ENCODE data around the gene SH3BP5.

Gene SH3BP5

DNA sequence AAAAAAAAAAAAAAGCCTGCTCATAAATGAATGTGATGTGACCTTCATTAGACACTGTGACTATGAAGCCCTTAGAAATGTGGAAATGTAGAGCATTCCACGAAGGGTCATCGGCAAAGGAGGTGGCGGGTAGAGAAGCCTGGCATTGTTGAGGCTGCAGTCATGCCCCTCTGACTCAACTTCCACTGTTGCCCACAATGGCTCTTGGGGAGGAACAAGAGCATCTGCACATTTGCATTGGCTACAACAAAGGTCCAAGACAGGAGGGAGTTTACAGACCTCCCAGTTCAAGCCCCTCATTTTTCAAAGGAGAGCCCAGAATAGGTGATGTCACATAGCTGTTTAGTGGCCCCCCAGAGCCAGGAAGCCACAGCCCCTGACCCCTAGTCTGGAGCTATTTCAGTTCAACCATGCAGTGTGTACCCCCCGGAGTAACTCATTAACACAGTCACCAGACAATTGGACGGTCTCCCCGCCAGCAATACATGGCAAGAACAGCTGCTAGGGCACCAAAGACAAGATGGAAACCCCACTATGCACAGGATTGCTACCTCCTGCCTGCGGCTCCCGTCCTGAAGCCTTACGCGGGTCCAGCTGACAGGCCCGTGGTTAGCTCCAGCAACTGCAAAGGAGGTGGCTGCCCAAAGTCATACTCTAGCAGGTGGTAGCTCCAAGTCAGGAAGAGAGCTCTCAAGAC is 56.2 kb downstream of the SH3BP5 start:
- DNase-seq (ENCODE audit: low read depth, low spot score) = no peak

DNA sequence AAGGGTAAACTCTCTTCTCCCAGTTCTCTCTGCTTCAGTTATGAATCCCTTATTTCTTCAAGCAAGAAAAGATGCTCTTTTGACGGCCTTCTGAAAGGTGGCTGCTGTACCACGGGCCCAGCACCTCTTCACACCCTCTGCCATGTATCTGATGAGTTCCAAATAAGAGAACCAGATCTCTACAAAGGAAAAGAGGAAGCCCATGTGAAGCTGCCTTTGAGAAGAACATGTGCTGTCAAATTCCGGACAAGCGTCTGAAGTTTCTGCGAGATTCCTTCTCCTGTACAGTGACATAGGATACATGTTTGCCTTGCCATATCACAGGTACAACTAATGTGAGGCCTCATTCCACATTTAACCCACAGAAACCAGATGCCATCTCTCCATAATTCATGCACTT is 59.2 kb downstream of the SH3BP5 start:
- DNase-seq (ENCODE audit: low read depth, low spot score) = no peak

DNA sequence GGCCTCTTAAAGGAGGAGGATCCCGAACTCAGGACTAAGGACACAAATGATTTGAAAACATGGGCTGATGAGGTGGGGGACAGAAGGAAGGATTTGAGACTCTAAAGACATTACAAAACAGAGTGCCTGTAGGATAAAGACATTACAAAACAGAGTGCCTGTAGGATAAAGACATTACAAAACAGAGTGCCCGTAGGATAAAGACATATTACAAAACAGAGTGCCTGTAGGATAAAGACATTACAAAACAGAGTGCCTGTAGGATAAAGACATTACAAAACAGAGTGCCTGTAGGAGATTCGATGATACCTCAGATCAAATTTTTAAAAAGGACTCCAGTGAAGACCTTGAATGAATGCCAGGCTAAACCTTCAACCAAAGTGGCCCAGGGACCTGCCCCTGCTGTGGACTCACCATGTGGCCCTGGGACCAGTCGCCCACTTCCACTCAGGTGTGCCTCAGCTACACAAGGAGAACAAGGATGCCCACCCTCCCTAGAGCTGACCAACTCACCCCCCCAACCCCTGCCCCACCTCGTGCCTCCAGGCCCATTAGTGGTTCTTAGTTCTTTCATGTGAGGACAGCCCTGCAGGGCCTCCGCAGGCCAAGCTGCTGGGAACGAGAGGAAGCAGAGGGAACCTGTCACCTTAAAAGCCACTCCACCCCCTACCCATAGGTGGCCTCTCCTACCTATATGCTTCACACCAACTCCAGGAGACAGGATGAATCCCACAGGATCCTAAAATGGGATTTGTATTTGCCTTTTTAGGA is 59.8 kb downstream of the SH3BP5 start:
- no peak for DNase-seq (ENCODE audit: low read depth, low spot score)

DNA sequence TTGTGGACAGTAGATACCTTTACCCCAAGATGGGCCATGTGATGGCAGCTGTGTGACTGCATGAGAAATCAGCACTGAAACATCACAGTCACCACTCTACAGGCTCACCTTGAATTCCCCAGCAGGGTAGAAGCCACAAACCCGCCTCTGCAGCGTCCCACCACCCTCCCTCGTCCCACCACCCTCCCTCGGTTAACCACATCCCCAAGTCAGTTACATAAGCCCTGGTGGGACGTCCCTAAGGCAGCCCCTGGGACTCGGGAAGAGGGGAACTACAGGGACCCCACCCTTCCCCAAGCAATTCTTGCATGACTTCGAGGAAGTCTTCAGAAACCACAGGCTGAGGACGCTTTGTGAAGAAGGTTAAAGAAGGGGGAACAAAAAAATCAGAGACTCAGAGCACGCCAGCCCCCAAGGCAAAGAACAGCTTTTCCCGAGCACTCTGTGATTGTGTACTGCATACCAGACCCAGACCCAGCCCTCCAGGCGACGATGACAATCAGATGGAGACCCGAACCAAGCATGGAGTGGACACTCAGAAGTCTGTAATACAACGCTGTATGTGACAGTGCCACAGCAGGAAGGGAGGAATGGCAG is 60.5 kb downstream of the SH3BP5 start:
- DNase-seq (ENCODE audit: low read depth, low spot score) = peak; percentile 63

DNA sequence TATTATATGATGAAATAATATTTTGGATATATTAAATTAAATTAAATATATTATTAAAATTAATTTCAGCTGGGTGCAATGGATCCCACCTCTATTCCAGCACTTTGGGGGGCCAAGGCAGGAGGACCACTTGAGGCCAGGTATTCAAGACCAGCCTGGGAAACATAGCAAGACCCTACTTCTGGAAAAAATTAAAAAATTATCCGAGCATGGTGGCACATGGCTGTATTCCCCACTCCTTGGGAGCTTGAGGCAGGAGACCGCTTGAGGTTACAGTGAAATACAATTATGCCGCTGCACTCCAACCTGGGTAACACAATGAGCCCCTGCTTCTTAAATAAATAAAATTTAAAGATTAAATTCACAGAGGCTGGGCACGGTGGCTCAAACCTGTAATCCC is 61.4 kb downstream of the SH3BP5 start:
- no peak for DNase-seq (ENCODE audit: low read depth, low spot score)

DNA sequence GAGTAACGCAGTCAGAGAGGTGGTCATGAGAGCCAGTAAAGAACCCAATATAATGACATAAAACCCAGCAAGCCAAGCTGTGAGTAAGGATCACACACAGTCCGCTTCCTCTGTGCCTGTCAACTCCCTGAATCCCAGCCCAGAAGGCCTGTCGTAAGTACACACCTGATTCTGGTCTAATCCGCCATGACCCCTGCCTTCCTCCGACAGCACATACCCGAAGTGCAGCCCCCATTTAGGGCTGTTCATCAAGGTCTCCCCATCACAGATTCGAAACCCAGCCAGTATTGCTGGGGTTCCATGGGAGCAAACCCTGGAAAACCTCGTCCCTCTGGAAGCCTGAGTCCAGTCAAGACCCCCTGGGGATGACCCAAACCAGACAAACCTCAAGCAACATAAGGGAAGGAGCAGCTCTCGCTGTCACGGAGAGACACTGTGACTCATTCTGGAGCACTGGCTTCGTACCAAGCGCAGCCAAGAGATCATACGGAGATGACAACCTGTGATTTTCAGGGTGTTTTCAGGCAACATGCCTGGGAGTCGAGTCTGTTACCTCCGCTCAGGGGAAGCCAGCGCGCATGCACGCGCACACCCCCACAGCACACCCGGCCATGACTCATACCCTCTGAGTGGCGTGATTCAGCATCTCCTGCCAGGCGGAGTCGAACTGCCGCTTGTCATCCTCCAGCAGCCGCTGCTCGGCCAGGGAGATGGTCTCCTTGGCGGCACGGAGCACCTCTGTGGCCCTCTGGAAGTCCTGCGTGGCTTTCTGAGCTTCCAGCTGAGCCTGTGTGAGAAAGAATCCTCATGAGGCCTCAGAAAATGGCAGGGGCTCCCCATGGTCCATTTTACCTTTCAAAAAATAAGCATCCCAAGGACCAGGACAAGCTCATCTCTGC is 63.0 kb downstream of the SH3BP5 start:
- peak; percentile 68 for DNase-seq (ENCODE audit: low read depth, low spot score)

DNA sequence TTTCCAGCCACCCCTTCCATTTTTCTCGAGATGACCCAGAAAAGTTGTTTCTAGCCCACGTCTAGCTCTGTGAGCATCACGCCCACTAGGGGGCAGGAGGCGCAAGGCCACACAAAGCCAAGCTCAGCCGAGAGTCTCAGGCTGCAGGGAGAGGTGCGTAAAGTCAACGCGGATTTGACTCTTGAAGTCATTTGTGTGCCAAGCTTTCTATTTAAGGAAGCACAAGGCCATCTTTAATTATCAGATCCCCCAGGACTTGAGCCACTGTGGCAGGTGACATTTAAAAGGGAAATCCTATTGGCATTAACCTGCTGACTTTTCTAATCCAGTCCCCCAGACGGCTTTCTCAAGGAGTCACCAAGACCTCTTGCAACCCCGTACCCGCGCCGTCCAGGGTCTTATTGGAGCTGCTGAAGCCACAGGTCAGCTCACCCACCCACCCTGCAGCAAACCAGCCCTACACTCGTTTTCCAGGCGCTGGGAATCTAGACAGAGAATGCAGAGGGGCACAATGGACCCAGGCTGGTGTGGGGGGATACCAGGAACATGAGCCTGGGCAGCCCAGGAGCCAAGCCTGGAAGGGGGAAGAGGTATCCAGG is 64.3 kb downstream of the SH3BP5 start:
- peak; percentile 71 for DNase-seq (ENCODE audit: low read depth, low spot score)

DNA sequence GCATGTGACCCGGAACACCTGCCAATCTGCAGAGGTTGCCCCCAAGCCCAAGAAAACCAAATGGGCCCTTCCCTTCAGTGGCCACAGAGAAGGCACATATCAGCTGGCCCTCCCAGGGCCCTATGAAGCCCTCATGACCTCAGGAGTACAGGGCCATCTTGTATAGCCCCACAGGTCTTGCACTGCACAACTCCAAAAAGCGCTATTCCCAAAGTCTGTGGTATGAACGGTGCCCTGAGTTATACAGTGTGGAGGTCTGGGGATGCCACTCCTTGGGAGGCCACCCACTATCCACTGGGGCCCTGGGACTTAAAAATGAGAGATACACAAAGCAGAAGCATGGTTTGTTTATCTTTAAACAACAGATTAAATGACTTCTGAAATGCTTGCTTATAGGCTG is 64.9 kb downstream of the SH3BP5 start:
- no peak for DNase-seq (ENCODE audit: low read depth, low spot score)

DNA sequence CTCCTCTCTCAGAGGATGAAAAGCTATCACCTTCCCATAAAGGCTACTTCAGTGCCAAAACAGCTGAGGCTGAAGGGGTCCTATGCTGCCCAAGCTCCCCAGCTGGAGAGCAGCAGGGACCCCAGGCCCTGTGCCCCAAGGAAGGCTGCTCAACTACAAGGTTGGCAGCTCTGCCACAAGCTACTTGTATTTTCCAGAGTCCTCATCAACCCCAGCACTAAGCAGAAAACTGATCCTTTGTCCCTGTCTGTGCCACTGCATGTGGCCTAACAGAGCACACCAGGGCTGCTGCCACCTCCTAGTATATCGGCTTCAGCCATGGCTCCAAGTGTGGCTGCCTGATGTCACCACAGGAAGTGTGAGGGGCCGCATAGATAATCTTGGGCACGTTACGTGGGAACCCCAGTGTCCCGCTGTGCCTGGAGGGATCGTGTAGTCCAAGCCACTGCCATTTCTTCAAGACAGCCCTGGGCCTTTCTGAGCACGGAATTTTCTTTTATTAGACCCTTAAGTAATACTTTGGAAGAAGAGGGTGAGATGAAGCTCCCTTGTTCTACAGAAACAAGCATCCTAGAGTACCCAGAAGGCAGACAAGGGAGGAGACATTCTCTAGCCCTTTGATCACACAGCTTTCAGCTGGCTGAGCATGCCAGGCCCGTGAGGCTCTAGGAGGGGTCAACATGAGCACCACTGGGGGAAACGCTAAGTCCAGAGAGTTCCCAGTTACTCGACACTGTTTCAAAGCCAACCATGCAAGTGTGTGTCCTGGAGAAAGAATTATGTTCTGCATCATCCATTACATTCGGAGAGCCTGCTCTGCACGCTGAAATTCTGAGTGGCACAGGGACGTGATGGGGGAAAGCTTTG is 65.6 kb downstream of the SH3BP5 start:
- no peak for DNase-seq (ENCODE audit: low read depth, low spot score)

DNA sequence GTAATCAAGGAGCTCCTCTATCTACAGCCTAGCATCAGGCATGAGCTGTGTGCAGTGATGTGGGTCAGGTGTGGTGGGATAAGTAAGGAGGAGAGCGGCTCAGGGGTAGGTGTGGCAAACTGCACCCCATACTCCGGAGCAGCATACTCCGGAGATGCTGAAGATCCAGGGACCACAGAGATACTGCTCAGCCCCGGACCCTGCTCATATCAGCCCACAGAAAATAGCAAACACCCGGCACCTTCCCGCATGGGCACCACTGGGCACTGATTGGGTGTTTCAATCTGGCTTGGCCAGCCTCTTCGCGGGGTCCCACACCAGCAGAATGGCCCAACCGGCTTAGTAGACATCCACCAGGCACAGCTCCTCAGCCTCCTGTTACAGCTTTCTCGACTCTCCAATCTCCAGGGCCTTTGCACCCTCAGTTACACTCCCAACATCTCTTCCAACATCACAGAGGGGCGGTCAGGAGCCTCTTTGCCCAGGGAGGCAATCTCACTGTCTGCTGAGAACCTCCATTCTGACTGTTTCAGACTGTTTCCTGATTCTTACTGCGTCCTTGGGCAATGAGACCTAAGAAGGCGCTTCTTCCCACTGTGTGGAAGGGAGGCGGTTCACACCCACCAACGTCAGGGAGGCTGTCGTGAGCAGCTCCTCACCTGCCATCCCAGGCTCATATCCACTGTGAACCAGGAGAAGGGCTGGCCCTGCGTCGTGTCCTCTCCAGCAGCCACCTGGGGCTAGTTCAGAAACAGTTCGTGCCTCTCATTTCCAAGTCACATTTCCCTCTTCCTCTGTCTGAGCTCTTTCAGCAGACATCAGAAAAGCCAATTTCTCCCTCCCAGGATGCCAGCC is 66.5 kb downstream of the SH3BP5 start:
- no peak for DNase-seq (ENCODE audit: low read depth, low spot score)

DNA sequence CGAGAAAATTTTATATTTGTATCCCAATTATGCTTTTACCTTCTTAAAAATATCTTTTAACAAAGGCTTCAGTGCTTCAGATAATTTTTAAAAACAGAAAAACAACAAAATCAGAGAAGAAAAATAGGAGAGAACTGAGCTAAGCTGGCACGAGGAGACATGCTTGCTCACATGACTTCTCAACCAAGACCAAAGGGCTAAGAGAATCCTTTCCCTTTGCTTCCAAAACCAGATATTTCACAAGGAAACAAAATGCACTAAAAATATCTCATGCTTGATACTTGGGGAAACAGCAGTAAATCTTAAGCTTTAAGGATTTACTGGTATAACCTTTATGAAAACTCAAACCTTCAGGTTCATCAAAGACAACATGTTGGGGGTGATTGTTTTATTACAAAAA is 67.9 kb downstream of the SH3BP5 start:
- DNase-seq (ENCODE audit: low read depth, low spot score) = no peak

DNA sequence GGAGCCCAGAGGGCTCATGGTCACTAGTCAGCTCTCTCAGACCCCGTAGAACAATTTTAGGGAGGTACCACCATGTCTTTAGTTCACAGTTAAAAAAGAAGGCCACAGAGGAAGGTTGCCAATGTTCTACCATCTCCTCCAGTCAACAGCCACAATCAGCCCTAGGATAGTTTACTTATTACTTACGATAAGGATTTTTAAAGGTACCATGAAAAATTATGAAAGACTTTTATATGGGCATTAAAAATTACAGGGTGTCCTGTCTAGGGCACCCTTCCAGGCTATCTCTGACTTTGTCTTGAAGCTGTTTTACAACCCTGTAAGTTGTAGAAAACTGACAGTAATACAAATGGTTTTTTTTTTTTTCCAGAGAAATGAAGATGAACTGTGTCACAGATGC is 68.5 kb downstream of the SH3BP5 start:
- DNase-seq (ENCODE audit: low read depth, low spot score) = no peak

DNA sequence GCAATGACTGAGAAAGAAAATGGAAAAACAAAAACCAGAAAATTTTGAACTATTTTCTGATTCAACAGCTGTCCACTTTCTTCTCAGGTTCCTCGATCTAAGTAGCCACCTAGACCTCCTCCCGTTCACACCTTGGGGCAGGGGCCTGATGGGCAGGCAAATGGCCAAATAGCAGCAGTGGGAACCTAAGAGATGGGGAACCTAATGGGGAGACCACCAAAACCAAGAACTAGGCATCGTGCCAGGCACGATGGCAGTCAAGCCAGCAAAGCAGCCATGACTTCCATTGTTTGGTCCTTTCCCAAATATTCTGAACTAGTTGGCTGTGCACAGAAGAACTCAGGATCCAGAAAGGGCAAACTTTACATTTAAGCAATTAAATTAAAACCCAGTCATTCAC is 69.3 kb downstream of the SH3BP5 start:
- no peak for DNase-seq (ENCODE audit: low read depth, low spot score)

DNA sequence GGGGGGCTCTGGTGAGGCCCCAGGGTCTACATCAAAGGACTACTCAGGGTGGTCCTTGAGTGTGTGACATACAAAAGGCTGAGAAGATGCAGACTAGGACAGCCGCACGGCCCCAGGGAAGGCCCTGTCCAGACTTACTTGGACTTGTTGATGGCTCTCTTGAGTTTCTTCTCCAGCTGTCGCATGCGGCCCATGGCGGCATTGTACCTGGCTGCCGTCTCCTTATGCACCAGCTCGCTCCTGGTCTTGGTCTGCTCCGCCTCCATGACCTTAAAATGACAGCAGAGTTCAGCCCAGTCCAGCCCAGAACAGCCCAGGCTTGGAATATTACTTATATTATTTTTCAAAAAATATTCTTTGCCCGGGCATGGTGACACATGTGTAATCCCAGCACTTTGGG is 70.4 kb downstream of the SH3BP5 start:
- DNase-seq (ENCODE audit: low read depth, low spot score) = no peak

DNA sequence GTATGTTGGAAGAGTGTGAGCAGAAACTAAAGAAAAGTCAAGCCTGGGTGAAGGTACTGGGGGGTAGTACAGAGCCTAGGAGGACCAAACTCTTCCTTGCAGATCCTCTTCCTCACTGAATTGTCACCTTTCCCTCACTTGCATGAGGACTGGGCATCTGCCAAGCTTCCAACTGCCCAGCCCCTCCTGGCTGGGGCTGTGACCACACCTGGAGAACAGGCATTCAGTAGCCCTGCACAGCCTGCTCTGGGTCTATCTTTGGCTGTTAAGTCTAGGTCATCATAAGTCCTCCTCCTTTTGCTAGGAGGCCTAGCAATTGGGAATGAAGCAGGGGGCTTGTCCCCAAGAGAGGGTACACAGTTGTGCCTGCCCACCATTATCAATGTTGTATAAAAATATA is 71.1 kb downstream of the SH3BP5 start:
- DNase-seq (ENCODE audit: low read depth, low spot score) = no peak

DNA sequence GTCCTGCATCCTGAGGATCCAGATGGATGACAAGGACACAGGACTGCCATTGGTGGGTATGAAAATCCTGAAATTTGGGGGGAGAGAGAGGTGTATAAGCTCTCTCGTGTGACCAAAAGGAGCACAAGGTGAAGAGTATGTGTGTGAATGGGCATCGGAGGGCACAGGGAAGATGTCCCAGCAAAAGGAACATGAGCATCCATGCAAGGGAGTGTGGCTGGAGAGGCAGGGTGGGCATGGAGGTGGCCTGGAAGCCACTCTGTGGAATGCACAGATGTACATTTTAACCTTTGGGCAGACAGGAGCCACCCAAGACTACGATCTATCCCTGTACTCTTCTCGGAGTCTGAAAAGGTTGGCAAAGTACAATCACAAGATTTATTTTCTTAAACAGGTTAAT is 71.9 kb downstream of the SH3BP5 start:
- no peak for DNase-seq (ENCODE audit: low read depth, low spot score)

DNA sequence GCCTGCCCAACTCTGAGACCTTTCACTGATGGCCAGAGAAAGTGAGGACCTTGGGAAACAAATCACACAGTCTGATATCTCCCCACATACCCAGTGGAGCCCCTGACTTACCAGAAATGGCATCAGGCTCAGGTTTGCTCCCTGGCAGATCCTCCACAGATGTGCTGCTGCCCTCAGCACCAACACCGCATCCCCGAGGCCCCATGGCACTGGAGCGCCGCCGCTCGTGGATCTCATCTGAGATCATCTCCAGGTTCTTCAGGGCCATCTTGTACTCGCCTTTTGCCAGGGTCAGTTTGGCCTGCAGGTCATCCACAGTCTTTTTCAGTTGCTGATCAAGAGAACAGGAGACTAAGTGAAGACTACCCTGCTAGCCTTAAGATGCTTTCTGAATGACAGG is 73.7 kb downstream of the SH3BP5 start:
- no peak for DNase-seq (ENCODE audit: low read depth, low spot score)

DNA sequence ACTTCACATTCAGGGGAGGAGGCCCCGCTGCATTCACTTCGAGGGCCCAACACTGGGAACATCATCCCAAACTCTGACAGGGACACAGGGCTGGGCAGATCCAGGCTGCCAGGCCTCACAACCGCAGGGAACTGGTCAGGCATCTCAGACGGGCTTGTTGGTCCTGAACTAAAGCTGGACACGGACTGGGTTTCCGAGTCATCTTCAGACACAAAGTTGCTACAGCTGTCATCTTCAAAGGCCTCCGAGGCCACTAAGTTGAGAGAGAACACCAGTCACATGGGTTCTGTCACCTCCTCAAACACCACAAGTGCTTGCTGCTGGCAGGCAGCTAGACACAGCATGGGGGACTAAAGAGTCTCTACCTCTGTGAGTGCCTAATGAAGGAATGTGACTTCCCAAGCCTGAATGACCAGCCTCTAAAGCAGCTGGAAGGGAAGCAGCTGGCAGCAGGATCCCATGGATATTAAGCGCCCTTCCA is 75.5 kb downstream of the SH3BP5 start:
- no peak for DNase-seq (ENCODE audit: low read depth, low spot score)

DNA sequence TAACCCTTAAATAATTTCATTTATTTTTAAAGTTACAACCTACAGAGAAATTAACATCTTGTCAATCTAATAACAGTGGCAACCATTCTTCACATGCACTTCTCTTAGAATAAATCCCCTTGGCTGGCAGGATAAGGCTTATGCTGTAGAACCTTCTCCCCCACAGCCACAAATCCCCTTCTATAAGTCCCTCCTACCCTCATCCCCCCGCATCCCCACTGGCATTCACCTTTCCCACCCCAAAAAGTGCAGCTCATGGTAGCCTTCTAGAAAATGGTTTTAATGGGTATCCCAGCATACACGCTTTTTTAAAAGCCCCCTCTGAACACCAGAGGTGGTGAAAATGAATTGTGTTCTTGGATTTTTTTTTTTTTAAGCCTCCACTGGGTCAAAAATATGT is 77.2 kb downstream of the SH3BP5 start:
- no peak for DNase-seq (ENCODE audit: low read depth, low spot score)

All from activated CD4-positive, CD25-positive, alpha-beta regulatory T cell treated with anti-CD3 and anti-CD28 coated beads, Interleukin-2, amount 50 U/mL, for 16 hours (primary cell).